Measurements from ENCODE around the gene MUC13. TPM values are rescaled to one million over a fixed set of nuclear protein-coding genes. Genes with fewer than 3 reads are reported as not detected.

The MUC13 gene
- total RNA-seq, 1 donor from 2014 or later: not detected

- no peak for DNase-seq (ENCODE audit: low spot score, unreplicated experiment)
- Mint-ChIP-seq H3K4me1 (ENCODE audit: low read depth) (peaks cover 20% of the 10 kb centered on the region), H3K9me3 (ENCODE audit: low read depth) (no peaks in the 10 kb centered on the region), H3K4me3 (ENCODE audit: low read depth) (no peak overlapping the region), H3K27me3 (peaks cover 6% of the 10 kb centered on the region), H3K27ac (no peak overlapping the region), H3K36me3 (ENCODE audit: insufficient read depth) (peaks cover 2% of the 10 kb centered on the region)
- no peak for TF ChIP-seq CTCF (IDR thresholded peaks at IDR 0.05; ENCODE audit: unreplicated experiment)
Measured at GRCh38 chr3:124882816-124883747, 51.5 kb downstream of the MUC13 start.

GRCh38 chr3:124881976-124882697 is 52.4 kb downstream of the MUC13 start:
- peaks cover 2% of the 10 kb centered on the region for H3K36me3 Mint-ChIP-seq (ENCODE audit: insufficient read depth)
- H3K27me3 Mint-ChIP-seq: peaks cover 6% of the 10 kb centered on the region
- TF ChIP-seq CTCF (IDR thresholded peaks at IDR 0.05; ENCODE audit: unreplicated experiment): no peak
- no peak overlapping the region for H3K4me3 Mint-ChIP-seq (ENCODE audit: low read depth)
- DNase-seq (ENCODE audit: low spot score, unreplicated experiment): no peak
- no peak overlapping the region for H3K27ac Mint-ChIP-seq
- H3K9me3 Mint-ChIP-seq (ENCODE audit: low read depth): no peaks in the 10 kb centered on the region
- H3K4me1 Mint-ChIP-seq (ENCODE audit: low read depth): peaks cover 20% of the 10 kb centered on the region

GRCh38 chr3:124879337-124879680 is 55.2 kb downstream of the MUC13 start:
- no peak overlapping the region for H3K4me3 Mint-ChIP-seq (ENCODE audit: low read depth)

GRCh38 chr3:124878561-124879336 is 55.8 kb downstream of the MUC13 start:
- H3K27ac Mint-ChIP-seq: no peak overlapping the region
- no peak overlapping the region for H3K4me3 Mint-ChIP-seq (ENCODE audit: low read depth)
- peaks cover 2% of the 10 kb centered on the region for H3K36me3 Mint-ChIP-seq (ENCODE audit: insufficient read depth)
- peaks cover 15% of the 10 kb centered on the region for H3K4me1 Mint-ChIP-seq (ENCODE audit: low read depth)
- TF ChIP-seq CTCF (IDR thresholded peaks at IDR 0.05; ENCODE audit: unreplicated experiment): no peak
- DNase-seq (ENCODE audit: low spot score, unreplicated experiment): no peak
- peaks cover 6% of the 10 kb centered on the region for H3K27me3 Mint-ChIP-seq
- no peaks in the 10 kb centered on the region for H3K9me3 Mint-ChIP-seq (ENCODE audit: low read depth)

More at GRCh38 chr3:124879337-124879680, 55.2 kb downstream of the MUC13 start:
- Mint-ChIP-seq H3K27ac (no peak overlapping the region), H3K36me3 (ENCODE audit: insufficient read depth) (peaks cover 2% of the 10 kb centered on the region), H3K4me1 (ENCODE audit: low read depth) (peaks cover 15% of the 10 kb centered on the region), H3K27me3 (peaks cover 6% of the 10 kb centered on the region), H3K9me3 (ENCODE audit: low read depth) (no peaks in the 10 kb centered on the region)
- no peak for DNase-seq (ENCODE audit: low spot score, unreplicated experiment)
- TF ChIP-seq CTCF (IDR thresholded peaks at IDR 0.05; ENCODE audit: unreplicated experiment): no peak

- TF ChIP-seq CTCF (IDR thresholded peaks at IDR 0.05; ENCODE audit: unreplicated experiment): no peak
- H3K27me3 Mint-ChIP-seq: peaks cover 6% of the 10 kb centered on the region
- no peak overlapping the region for H3K4me3 Mint-ChIP-seq (ENCODE audit: low read depth)
- DNase-seq (ENCODE audit: low spot score, unreplicated experiment): no peak
- peaks cover 11% of the 10 kb centered on the region for H3K4me1 Mint-ChIP-seq (ENCODE audit: low read depth)
- peaks cover 2% of the 10 kb centered on the region for H3K36me3 Mint-ChIP-seq (ENCODE audit: insufficient read depth)
- no peak overlapping the region for H3K27ac Mint-ChIP-seq
- H3K9me3 Mint-ChIP-seq (ENCODE audit: low read depth): no peaks in the 10 kb centered on the region
Measured at GRCh38 chr3:124877674-124878073, 56.9 kb downstream of the MUC13 start.
